HFFc6 (cell line): ENCODE data around the gene PRPF6. TPM values are rescaled to one million over a fixed set of nuclear protein-coding genes. Genes with fewer than 3 reads are reported as not detected.

Experiments
- DNase-seq: peaks from one replicate; pipeline ENCODE4 v3.0.0-alpha.2; 2018
- H3K27ac Mint-ChIP-seq: 2 replicates; pipeline ENCODE4 v1.8.0; 2020; ENCODE audit warnings: mild to moderate bottlenecking, mixed read lengths
- H3K27me3 Mint-ChIP-seq: 2 replicates; pipeline ENCODE4 v1.8.0; 2021; ENCODE audit warnings: mild to moderate bottlenecking, moderate library complexity, mixed read lengths; ENCODE audit not compliant: insufficient read depth
- H3K36me3 Mint-ChIP-seq: 2 replicates; pipeline ENCODE4 v1.8.0; 2021; ENCODE audit warnings: low read depth, mixed read lengths
- H3K4me1 Mint-ChIP-seq: 2 replicates; pipeline ENCODE4 v1.8.0; 2020; ENCODE audit warnings: low read depth, mixed read lengths
- H3K4me3 Mint-ChIP-seq: 2 replicates; pipeline ENCODE4 v1.8.0; 2020; ENCODE audit warnings: mild to moderate bottlenecking, moderate library complexity, mixed read lengths
- H3K9me3 Mint-ChIP-seq: 2 replicates; pipeline ENCODE4 v1.8.0; 2020; ENCODE audit warnings: mild to moderate bottlenecking, mixed read lengths
- total RNA-seq, 6 experiments: library from RNA; stranded (reverse); fragmentation: NEBNext Ultra II Directional; extraction: Animal tissue kit (Norgen Biotek cat#: 25700); gene quantifications; 2 replicates in 1 of 6; 3 replicates in 5 of 6; pipeline ENCODE4 v1.2.3, GENCODE V29; 2021
- TF ChIP-seq, protein P1 (sequence below): fragments of 200-600 bp; sonication (generic); IDR thresholded peaks from 2 replicates; pipeline ENCODE4 v1.5.0; 2021; ENCODE audit warnings: antibody characterized with exemption, mild to moderate bottlenecking

The PRPF6 gene
- total RNA-seq, 6 experiments from 2014 or later = 70.7 to 73.2 (median 72.9) TPM

- TF ChIP-seq, protein P1, sequence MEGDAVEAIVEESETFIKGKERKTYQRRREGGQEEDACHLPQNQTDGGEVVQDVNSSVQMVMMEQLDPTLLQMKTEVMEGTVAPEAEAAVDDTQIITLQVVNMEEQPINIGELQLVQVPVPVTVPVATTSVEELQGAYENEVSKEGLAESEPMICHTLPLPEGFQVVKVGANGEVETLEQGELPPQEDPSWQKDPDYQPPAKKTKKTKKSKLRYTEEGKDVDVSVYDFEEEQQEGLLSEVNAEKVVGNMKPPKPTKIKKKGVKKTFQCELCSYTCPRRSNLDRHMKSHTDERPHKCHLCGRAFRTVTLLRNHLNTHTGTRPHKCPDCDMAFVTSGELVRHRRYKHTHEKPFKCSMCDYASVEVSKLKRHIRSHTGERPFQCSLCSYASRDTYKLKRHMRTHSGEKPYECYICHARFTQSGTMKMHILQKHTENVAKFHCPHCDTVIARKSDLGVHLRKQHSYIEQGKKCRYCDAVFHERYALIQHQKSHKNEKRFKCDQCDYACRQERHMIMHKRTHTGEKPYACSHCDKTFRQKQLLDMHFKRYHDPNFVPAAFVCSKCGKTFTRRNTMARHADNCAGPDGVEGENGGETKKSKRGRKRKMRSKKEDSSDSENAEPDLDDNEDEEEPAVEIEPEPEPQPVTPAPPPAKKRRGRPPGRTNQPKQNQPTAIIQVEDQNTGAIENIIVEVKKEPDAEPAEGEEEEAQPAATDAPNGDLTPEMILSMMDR = no peak
- peaks cover 18% of the 10 kb centered on the region for H3K36me3 Mint-ChIP-seq
- no peak for DNase-seq
- no peak overlapping the region for H3K27ac Mint-ChIP-seq
- no peak overlapping the region for H3K4me3 Mint-ChIP-seq
- no peaks in the 10 kb centered on the region for H3K4me1 Mint-ChIP-seq
- H3K9me3 Mint-ChIP-seq = no peaks in the 10 kb centered on the region
- peaks cover 2% of the 10 kb centered on the region for H3K27me3 Mint-ChIP-seq
These were observed 50.9 kb downstream of the PRPF6 start for GRCh38 chr20:64031822-64032314.

GRCh38 chr20:64032706-64033624 lies 52.0 kb downstream of the PRPF6 start:
- TF ChIP-seq, protein P1 = no peak
- no peak for DNase-seq
- peaks cover 5% of the 10 kb centered on the region for H3K27me3 Mint-ChIP-seq
- H3K36me3 Mint-ChIP-seq = peaks cover 12% of the 10 kb centered on the region
- no peak overlapping the region for H3K4me3 Mint-ChIP-seq
- H3K27ac Mint-ChIP-seq = no peak overlapping the region
- H3K4me1 Mint-ChIP-seq = 0 out of 2 replicates have a peak, but pooled peaks cover 4% of the 10 kb centered on the region
- no peaks in the 10 kb centered on the region for H3K9me3 Mint-ChIP-seq

DNA sequence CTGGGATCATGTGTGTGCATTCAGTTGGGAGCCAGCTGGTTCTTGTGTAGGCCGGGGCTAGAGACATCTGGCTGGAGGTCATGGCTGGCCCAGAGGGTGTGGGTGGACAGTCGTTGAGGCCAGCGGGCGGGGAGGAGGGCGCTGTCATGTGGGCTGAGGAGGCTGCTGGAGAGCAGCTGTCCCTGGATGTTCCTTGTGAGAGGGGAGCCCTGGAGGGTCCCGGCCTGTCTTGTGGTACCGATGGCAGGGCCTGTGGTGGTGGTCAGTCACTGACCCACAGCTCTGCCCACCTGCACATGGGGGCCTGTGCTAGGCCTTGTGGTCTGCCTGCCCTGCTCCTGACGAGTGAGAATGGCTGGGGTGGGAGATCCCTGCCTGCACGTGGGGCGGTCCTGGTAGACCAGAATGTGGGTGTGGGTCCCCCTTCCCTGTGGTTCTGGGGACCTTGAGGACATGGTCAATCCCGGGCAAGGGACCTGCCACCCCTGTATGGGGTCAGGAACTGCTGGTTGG lies 53.1 kb downstream of the PRPF6 start:
- TF ChIP-seq, protein P1 = no peak
- Mint-ChIP-seq H3K27ac (no peak overlapping the region), H3K36me3 (peaks cover 7% of the 10 kb centered on the region; the same call in 1 of the 2 replicates), H3K4me1 (0 out of 2 replicates have a peak, but pooled peaks cover 4% of the 10 kb centered on the region), H3K9me3 (no peaks in the 10 kb centered on the region), H3K4me3 (no peak overlapping the region), H3K27me3 (peaks cover 5% of the 10 kb centered on the region)
- no peak for DNase-seq

- no peak overlapping the region for H3K4me3 Mint-ChIP-seq
- TF ChIP-seq, protein P1 = no peak
- H3K27me3 Mint-ChIP-seq = peaks cover 11% of the 10 kb centered on the region
- no peaks in the 10 kb centered on the region; the same call in 1 of the 2 replicates for H3K36me3 Mint-ChIP-seq
- 0 out of 2 replicates have a peak, but pooled peaks cover 4% of the 10 kb centered on the region for H3K4me1 Mint-ChIP-seq
- no peak for DNase-seq
- no peaks in the 10 kb centered on the region for H3K9me3 Mint-ChIP-seq
- no peak overlapping the region for H3K27ac Mint-ChIP-seq
These were observed 54.4 kb downstream of the PRPF6 start for GRCh38 chr20:64035066-64035932.

- Mint-ChIP-seq H3K4me1 (0 out of 2 replicates have a peak, but pooled peaks cover 4% of the 10 kb centered on the region), H3K9me3 (no peaks in the 10 kb centered on the region), H3K27me3 (peaks cover 13% of the 10 kb centered on the region), H3K36me3 (no peaks in the 10 kb centered on the region; the same call in 1 of the 2 replicates), H3K27ac (no peak within 1 kb of the TSS), H3K4me3 (no peak within 1 kb of the TSS)
- no peak for DNase-seq
- TF ChIP-seq, protein P1 = no peak
These were observed 55.0 kb downstream of the PRPF6 start, which contains the start of gene C20orf204 for GRCh38 chr20:64035933-64036345. TSS of gene C20orf204 (plus strand) at chr20:64036182. CDS start at chr20:64036324, 142 bp downstream.
